Hematopoietic multipotent progenitor cell treated with erythropoietin and hydrocortisone succinate and interleukin-3 and kit ligand, for 4 days (in vitro differentiated cells): ENCODE results near the gene SPTSSA.
"Not testable (repeated sequence)": the region's sequence is repeated elsewhere in the genome, so short reads cannot be mapped to it uniquely, and the experiment has no call there.

Source experiments
- DNase-seq: peaks from one replicate; pipeline ENCODE4 v3.0.0-alpha.2; 2015

Gene SPTSSA

DNA sequence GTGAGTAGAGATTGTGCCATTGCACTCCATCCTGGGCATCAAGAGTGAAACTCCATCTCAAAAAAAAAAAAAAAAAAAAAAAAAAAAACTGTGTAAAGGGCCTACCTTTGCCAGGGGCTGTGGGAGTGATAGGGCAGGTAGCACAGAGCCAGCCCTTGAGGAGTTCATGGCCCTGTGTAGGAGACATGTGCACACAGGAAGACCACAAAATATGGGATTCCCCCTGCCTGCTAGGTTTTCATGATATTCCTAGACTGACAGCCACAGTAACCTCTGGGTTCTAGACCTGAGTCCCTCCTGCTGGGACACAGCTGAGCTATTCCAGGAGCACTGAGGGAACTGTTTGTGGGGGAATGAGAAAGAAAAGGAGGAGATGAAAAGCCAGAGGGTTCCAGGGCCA is 8.3 kb upstream of the SPTSSA start:
- no peak for DNase-seq

DNA sequence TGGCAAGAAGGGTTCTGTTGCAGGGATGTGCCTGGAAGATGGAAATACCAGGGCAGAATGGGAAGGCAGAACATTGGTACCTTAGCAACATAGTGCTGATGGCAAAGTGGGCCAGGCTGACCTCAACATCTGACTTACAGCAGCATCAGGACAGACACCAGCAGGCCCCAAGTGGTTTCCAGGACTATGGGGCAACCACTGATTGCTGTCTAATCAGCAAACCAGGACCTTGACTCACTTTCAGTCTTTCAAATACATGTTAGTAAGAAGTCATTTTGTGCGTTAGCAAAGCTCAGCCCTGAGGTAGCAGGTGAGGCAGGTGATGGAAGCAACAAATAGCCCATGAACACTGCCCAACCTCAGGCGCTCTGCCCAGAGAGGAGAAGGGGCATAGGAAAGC is 4.7 kb upstream of the SPTSSA start:
- DNase-seq = no peak

DNA sequence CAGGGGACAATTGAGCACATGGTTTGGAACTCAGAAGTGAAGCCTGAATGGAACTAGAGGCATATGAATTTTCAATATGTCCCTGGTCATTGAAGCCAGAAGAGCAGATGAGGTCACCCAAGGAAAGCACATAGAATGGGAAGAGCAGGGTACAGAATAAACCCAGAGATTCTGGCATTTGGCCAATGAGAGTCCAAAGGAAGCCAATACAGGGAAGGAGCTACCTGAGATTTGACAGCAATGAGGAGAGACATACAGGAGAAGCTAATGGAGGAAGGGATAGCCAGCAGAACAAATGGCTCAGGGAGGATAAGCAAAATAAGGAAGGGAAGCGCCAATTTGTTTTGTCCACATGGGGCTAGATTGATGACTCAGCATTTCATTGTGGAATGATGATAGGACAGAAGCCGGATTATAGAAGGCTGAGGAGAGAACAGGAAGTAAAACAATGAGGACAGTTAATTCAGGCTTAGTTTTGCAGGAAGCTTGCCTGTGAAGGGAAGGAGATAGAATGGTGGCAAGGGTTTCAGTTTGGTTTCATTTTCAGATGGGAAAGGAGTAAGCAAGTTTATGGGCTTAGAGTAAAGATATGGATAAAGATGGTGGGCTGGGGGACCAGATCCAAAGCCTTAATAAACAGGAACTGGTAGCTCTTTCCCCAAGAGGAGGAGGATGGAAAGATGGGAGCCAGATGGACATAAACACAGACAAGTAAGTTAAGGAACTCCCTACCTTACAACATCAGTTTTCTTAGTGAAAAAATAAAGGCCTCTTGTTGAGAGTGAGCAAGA is 3.2 kb upstream of the SPTSSA start:
- peak; percentile 81 for DNase-seq

DNA sequence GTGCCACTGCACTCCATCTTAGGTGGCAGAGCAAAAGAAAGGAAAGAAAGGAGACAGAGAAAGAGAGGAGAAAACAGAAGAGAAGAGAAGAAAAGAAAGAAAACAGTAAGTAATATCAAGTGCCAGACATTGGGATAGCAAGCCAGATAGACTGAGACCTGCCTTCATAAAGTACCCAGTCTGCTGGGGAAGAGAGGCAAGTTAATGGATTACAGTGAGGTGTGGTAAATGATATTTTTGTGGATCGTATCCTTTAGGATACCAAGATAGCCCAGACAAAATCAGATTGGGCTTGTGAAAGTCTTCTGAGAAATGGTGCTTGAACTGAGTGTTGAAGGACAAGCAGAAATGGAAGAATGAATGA is 1.5 kb upstream of the SPTSSA start:
- DNase-seq = no peak

- peak; percentile 65 for DNase-seq
Observed at GRCh38 chr14:34461334-34462131, 507 bp downstream of the SPTSSA start.

DNA sequence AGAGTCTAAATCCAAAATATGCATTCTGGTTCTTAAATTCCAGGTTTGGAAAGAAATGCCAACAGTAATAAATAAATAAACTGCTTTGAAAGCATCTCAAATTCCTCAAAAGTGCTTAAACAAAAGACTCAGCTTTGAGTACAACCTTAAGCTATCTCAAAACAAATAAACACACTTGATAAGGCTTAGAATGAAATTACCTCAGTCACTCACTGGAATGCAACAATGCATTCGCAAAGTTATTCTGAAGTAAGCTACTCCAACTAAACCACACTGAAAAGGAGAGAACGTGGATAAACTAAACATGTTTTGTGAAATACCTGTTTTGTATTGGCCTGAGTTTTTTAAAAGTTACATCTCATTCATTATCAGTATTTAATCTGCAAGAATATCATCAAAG is 1.2 kb downstream of the SPTSSA start:
- no peak for DNase-seq

- DNase-seq = no peak
Observed at GRCh38 chr14:34460295-34460694, 1.7 kb downstream of the SPTSSA start.

DNA sequence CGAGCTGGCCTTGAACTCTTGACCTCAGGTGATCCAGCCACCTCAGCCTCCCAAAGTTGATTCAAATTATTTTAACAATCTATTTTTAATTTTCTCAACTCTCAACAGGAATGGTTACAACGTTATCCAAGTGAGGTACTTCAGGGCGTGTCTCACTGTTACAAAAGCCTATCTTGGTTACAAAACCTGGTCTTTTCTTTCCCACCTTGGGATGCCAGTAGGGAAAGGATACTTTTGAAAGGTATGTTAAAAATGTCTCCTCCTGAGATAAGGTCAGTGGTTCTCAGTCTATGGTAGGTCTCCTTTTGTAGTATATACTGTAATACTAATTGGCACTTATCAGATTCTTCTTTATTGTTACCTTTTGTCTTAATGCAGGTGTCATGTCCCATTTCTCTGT is 4.9 kb downstream of the SPTSSA start:
- no peak for DNase-seq

GRCh38 chr14:34453226-34453625 is 8.8 kb downstream of the SPTSSA start:
- DNase-seq = no peak

DNA sequence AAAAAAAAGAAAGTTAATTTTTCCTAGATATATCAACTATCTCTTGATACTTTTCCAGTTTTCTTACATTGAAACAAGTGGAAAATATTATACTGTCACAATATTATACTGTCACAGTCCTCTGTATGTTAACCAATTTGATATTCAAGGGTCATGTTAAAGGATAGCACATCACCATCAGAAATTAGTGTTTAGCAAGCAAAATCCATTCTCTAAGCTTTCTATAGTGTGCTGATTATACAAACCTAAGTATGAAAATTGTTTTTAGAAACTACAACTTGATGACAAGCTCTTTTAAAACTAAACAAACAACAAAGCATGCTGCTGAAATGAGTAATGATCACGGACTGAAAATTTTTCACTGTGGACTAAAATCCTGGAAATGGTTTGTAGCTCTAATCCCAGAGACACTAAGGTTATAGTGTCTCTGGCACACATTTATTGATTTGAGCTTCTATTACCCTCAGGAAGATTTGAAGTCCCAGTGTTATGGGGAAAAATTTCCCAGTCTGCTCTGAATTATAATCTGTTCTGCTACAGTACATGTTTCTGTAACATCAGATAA is 9.7 kb downstream of the SPTSSA start:
- DNase-seq = no peak

DNA sequence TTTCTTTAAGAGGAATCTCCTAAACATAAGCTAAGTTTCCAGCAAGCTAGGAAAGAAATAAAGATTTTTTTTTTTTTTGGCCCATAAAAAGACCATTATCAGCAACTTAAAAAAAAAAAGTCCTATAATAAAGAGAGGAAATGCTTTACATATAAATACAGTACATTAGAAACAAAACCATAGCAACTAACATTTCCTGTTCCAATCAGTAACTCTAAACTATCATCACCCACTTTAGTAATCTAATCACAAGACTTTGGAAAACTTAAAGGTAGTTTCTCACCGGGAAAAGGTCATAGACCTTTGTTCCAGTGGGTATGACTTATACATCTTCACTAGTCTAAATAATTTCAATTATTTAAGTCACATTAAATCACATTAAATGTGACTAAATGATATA is 11.1 kb downstream of the SPTSSA start:
- DNase-seq = no peak

DNA sequence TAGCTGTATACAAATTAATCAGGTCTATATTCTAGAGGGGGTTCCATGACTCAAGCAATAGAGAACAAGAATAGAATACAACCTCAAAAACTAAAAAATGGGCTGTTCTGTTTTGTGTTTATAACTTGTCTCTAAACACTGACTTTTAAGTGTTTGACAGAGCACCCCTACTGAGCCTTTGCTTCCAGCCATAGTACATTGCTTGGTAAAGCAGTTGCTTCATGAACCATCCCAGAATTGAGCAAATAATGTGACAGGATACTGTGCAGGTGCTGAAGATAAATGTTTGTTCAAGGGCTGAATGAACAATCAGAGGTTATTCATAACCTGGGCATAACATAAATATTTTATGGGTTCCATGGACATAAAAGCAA is 11.5 kb downstream of the SPTSSA start:
- no peak for DNase-seq

- no peak for DNase-seq
Observed at GRCh38 chr14:34449819-34450541, 12.1 kb downstream of the SPTSSA start.

DNA sequence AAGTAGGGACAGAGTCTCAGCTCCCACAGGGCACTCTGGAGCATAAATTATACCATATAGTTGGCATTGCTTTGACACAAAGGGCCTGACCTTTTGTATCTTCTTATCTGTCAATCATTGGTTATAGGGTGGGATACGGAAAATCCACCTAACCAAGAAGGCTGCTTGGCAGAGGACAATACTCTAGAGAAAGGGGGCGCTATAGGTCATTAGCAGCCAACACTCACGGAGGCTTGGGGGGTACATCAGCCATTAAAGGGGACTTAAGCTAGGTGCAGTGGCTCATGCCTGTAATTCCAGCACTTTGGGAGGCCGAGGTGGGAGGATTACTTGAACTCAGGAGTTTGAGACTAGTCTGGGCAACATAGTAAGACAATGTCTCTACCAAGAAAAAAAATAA is 22.9 kb downstream of the SPTSSA start:
- DNase-seq = no peak

DNA sequence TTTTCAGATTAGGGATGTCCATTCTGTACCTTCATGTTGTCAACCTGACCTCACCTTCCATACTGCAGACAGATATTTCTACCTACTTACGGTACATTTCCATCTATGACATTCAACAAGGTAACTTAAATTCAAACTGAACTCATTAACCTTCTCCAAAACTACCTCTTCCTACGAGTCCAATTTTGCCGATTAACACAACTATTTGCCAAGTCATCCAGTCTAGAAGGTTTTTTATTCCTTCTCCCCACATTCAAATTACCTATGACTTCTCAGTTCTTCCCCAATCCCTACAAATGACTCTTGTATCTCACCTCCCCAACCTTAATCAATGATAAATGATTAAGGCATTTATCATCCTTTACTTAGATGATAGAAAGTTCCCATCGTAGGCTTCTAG is 23.6 kb downstream of the SPTSSA start:
- no peak for DNase-seq

DNA sequence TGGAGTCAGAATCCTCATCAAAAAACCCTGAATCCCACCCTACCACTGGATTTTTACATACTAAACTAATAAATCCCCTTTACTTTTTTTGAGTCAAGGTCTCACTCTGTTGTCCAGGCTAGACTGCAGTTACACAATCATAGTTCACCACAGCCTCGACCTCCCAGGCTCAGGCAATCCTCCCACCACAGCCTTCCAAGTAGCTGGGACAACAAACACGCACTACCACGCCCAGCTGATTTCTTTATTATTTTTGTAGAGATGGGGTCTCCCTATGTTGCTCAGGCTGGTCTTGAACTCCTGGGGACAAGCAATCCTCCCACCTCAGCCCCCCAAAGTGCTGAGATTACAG is 24.3 kb downstream of the SPTSSA start:
- DNase-seq = no peak

- no peak for DNase-seq
Observed at GRCh38 chr14:34436960-34437728, 24.9 kb downstream of the SPTSSA start.

- no peak for DNase-seq
Observed at GRCh38 chr14:34436118-34436905, 25.7 kb downstream of the SPTSSA start.

DNA sequence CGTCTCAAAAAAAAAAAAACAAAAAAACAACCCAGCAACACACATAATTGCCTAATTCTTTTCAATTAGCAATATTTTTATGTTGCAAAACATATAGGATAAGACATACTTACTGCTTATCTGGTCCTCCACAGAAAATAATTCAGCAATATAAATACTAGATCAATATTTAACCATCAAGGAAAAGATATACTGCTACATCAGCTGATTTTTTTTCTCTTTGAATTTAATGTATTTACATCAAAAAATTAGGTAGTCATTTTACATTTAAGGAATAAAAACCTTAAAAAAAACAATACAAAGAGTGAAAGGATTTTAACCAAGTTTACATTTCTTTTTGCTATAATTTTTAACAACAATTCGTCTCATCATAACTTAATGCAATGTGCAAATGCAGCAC is 28.1 kb downstream of the SPTSSA start:
- DNase-seq = no peak

GRCh38 chr14:34428102-34428466 is 34.0 kb downstream of the SPTSSA start:
- DNase-seq = not testable (repeated sequence)

GRCh38 chr14:34426313-34427295 is 35.4 kb downstream of the SPTSSA start:
- no peak for DNase-seq
